Suprapubic skin (tissue), 4 donors: ENCODE data around the gene GPR135. TPM values are rescaled to one million over a fixed set of nuclear protein-coding genes. Genes with fewer than 3 reads are reported as not detected.

Experiments used
- DNase-seq, 2 donors: peaks; one replicate each; pipeline ENCODE4 v3.0.0-alpha.2; 2019; ENCODE audit warnings: low spot score in 2 of 2
- H3K27ac ChIP-seq: fragments of 200-600 bp; sonication (generic); one replicate; pipeline ENCODE4 v1.5.1; 2019
- H3K27me3 ChIP-seq: fragments of 200-600 bp; sonication (generic); one replicate; pipeline ENCODE4 v1.5.1; 2019
- H3K36me3 ChIP-seq: fragments of 200-600 bp; sonication (generic); one replicate; pipeline ENCODE4 v1.5.1; 2019
- H3K4me1 ChIP-seq: fragments of 200-600 bp; sonication (generic); one replicate; pipeline ENCODE4 v1.5.1; 2019
- H3K4me3 ChIP-seq: fragments of 200-600 bp; sonication (generic); one replicate; pipeline ENCODE4 v1.5.1; 2019; ENCODE audit warnings: mild to moderate bottlenecking
- H3K9me3 ChIP-seq: fragments of 200-600 bp; sonication (generic); one replicate; pipeline ENCODE4 v1.5.1; 2019
- EP300 ChIP-seq: sonication (generic); formaldehyde crosslinking; IDR thresholded peaks from one replicate; pipeline ENCODE4 v1.6.1; 2017; ENCODE audit warnings: antibody characterized with exemption
- POLR2A ChIP-seq, 2 donors: fragments of 450-650 bp; IDR thresholded peaks; one replicate each; pipeline ENCODE4 v1.6.1; 2017; ENCODE audit warnings: antibody characterized with exemption in 2 of 2, mild to moderate bottlenecking in 2 of 2, moderate library complexity in 2 of 2
- POLR2AphosphoS5 ChIP-seq, 3 donors: sonication (generic); formaldehyde crosslinking; IDR thresholded peaks; one replicate each; pipeline ENCODE4 v1.6.1; 2017; ENCODE audit warnings: antibody characterized with exemption in 3 of 3
- WGBS: methylation state at CpG from one replicate; pipeline ENCODE4 v1.1.5; 2018; 5-methylcytosine and 5-hydroxymethylcytosine counted together
- total RNA-seq, 4 donors: library from RNA; depleted of rRNA; stranded (reverse); fragments of >200 nt; gene quantifications; one replicate each; pipeline ENCODE4 v1.1.0, GENCODE V29; 2016
- TF ChIP-seq, protein P1 (sequence below), 2 donors: fragments of 200-600 bp in 1 of 2; fragments of 450-650 bp in 1 of 2; sonication (generic) in 1 of 2; IDR thresholded peaks; one replicate each; pipeline ENCODE4 v1.5.1; 2016 to 2019; ENCODE audit warnings: antibody characterized with exemption in 2 of 2, mild to moderate bottlenecking in 1 of 2, moderate library complexity in 1 of 2

Gene GPR135
- total RNA-seq, 4 donors from 2014 or later: 1.3 to 5.9 (median 2.4) TPM

DNA sequence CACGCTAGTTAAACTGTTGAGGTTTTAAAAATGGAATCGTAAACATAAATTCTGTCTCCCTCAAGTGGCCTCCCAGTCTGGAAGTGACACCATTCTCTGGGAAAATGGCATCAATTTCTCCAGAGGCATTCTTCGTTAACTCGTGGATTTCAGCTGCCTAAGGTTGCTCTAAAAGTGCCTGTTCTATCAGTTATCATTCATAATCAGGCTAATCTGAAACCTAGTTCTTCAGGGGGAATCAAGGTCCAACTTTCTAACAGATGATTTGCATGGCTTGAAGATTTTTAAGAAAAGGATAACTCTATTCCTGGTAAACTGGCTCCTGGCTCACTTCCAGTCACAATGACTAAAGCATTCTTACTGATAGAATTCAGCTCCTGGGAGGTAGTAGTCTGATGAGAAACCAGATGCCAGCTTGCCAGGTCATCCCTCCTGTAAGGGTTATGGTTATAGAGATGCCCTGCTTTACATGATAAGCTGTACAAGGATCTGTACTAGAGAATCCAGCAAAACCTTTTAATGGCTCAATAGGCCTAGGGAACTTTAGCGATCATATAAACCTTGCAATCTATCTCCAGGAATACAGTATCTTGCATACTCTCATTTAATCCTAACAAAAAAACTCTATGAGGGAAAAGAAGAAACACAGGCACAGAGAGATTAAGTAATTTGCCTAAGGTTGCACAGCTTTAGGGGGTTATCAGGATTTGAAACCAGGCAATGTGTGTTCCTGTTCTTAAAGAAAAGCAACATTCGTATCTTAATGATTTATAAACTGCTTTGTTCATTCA lies 17.6 kb upstream of the GPR135 start:
- peaks cover 2% of the 10 kb centered on the region for H3K36me3 ChIP-seq
- WGBS: 42% methylated on average over 6 of the region's 6 CpGs
- H3K4me3 ChIP-seq: peak overlapping the region; percentile 85
- H3K4me1 ChIP-seq: peaks cover 43% of the 10 kb centered on the region
- no peak for DNase-seq
- no peaks in the 10 kb centered on the region for H3K27me3 ChIP-seq
- no peaks in the 10 kb centered on the region for H3K9me3 ChIP-seq
- H3K27ac ChIP-seq: peak overlapping the region; percentile 94
- TF ChIP-seq POLR2A (IDR thresholded peaks at IDR 0.05) (no peak), EP300 (no peak), POLR2AphosphoS5 (IDR thresholded peaks at IDR 0.05) (no peak)
- TF ChIP-seq, protein P1, sequence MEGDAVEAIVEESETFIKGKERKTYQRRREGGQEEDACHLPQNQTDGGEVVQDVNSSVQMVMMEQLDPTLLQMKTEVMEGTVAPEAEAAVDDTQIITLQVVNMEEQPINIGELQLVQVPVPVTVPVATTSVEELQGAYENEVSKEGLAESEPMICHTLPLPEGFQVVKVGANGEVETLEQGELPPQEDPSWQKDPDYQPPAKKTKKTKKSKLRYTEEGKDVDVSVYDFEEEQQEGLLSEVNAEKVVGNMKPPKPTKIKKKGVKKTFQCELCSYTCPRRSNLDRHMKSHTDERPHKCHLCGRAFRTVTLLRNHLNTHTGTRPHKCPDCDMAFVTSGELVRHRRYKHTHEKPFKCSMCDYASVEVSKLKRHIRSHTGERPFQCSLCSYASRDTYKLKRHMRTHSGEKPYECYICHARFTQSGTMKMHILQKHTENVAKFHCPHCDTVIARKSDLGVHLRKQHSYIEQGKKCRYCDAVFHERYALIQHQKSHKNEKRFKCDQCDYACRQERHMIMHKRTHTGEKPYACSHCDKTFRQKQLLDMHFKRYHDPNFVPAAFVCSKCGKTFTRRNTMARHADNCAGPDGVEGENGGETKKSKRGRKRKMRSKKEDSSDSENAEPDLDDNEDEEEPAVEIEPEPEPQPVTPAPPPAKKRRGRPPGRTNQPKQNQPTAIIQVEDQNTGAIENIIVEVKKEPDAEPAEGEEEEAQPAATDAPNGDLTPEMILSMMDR (IDR thresholded peaks at IDR 0.05): no peak

DNA sequence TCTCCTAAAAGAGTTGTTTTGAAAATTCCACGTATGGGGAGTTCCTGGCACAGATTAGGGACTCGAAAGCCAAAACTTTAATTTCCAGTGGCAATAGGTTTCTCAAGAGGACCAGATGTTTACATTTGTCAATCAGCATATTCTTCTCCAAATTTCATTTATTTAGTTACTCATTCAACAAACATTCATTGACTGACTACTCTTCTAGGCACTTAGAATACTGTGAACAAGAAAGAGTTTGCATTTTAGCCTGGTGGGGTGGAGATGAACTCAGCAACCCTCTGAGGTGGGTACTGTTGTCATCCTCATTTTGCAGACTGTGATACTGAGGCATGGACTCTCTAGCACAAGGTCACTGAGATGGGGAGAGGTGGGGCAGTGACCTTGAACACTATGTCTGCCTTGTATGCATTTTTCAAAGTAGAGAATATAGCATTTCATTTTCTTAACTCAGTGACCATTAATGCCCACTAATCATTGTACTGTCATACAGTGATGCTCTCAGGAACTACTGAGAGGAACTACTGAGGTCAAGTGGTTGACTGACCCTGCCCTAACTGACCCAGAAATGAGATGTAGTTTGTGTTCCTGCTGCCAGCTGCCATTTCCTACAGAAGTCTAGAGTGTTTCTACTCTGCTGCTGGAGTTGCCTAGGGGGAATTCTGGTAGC lies 16.8 kb upstream of the GPR135 start:
- peak overlapping the region; percentile 85 for H3K4me3 ChIP-seq
- no peak for DNase-seq
- WGBS: 37% methylated on average over 2 of the region's 2 CpGs
- no peaks in the 10 kb centered on the region for H3K36me3 ChIP-seq
- TF ChIP-seq POLR2AphosphoS5 (IDR thresholded peaks at IDR 0.05) (no peak), POLR2A (IDR thresholded peaks at IDR 0.05) (no peak), EP300 (no peak)
- TF ChIP-seq, protein P1 (IDR thresholded peaks at IDR 0.05): no peak
- no peaks in the 10 kb centered on the region for H3K27me3 ChIP-seq
- H3K9me3 ChIP-seq: no peaks in the 10 kb centered on the region
- H3K4me1 ChIP-seq: peaks cover 43% of the 10 kb centered on the region
- peak overlapping the region; percentile 52 for H3K27ac ChIP-seq

DNA sequence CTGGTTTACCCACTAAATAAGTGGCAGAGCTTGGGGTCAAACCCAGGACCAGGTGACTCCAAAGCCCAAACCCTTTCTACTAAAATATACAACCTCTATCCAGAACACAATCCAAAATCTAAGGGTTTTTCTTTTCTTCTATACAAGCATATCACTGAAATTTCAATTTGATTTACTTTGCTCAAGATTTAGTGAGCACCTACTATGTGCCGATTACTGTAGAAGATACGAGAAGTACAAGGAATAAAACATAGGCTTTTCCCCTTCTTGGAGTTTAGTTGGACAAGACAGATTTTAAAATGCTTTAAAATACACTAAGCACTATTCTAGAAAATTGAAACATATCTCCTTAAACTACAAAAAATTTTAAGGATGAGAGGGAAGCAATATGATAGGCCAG lies 16.2 kb upstream of the GPR135 start:
- H3K4me1 ChIP-seq: peaks cover 41% of the 10 kb centered on the region
- peaks cover under 1% of the 10 kb centered on the region for H3K36me3 ChIP-seq
- WGBS: 90% methylated on average over 2 of the region's 2 CpGs
- H3K9me3 ChIP-seq: no peaks in the 10 kb centered on the region
- no peak for DNase-seq
- no peaks in the 10 kb centered on the region for H3K27me3 ChIP-seq
- H3K27ac ChIP-seq: no peak overlapping the region
- H3K4me3 ChIP-seq: no peak overlapping the region
- TF ChIP-seq, protein P1 (IDR thresholded peaks at IDR 0.05): no peak
- TF ChIP-seq POLR2A (IDR thresholded peaks at IDR 0.05): no peak
- no peak for TF ChIP-seq EP300
- TF ChIP-seq POLR2AphosphoS5 (IDR thresholded peaks at IDR 0.05): no peak

DNA sequence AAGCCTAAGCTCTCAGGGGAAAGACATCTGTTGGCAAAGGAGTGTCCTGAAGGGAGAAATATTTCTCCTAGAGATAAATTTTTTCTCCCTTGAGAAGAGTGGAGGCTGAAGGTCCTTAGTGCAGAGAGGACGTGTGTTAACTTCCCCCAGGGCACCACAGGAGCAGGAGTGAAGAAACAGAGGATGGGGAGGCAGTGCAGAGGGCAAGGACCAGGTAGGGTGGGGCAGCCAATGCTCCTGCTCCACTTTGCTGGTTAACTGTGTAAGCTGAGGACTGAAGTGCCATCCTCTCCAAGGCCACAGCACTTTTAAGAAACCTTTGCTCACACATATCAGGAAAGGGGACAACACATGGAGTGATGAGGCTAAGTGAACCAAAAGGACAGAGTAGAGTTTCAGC lies 15.0 kb upstream of the GPR135 start:
- Histone ChIP-seq H3K4me3 (no peak overlapping the region), H3K27me3 (no peaks in the 10 kb centered on the region), H3K27ac (no peak overlapping the region), H3K4me1 (peaks cover 29% of the 10 kb centered on the region), H3K9me3 (no peaks in the 10 kb centered on the region), H3K36me3 (peaks cover 11% of the 10 kb centered on the region)
- WGBS: 15% methylated on average over 1 of the region's 1 CpG
- TF ChIP-seq, protein P1 (IDR thresholded peaks at IDR 0.05): no peak
- no peak for TF ChIP-seq POLR2AphosphoS5 (IDR thresholded peaks at IDR 0.05)
- TF ChIP-seq POLR2A (IDR thresholded peaks at IDR 0.05): no peak
- no peak for TF ChIP-seq EP300
- no peak for DNase-seq

DNA sequence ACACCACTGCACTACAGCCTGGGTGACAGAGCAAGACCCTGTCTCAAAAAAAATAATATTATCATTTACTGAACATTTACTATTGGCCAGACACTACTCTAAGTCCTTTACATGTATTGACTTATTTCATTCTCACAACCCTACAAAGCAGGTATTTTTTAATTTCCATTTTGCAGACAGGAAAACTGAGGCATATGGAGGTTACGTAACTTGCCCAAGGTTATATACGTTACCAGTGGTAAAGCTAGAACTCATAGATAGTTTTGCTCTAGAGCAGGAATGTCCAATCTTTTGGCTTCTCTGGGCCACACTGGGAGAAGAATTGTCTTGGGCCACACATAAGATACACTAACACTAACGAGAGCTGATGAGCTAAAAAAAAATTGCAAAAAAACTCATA lies 13.4 kb upstream of the GPR135 start:
- H3K27me3 ChIP-seq: no peaks in the 10 kb centered on the region
- 95% methylated on average over 3 of the region's 3 CpGs for WGBS
- peaks cover 23% of the 10 kb centered on the region for H3K36me3 ChIP-seq
- no peak overlapping the region for H3K27ac ChIP-seq
- TF ChIP-seq, protein P1 (IDR thresholded peaks at IDR 0.05): no peak
- no peak for TF ChIP-seq POLR2A (IDR thresholded peaks at IDR 0.05)
- no peak for TF ChIP-seq POLR2AphosphoS5 (IDR thresholded peaks at IDR 0.05)
- no peak for TF ChIP-seq EP300
- no peaks in the 10 kb centered on the region for H3K9me3 ChIP-seq
- peaks cover 25% of the 10 kb centered on the region for H3K4me1 ChIP-seq
- H3K4me3 ChIP-seq: no peak overlapping the region
- no peak for DNase-seq
